ENCODE data around the gene MARCHF11.

Gene MARCHF11

GRCh38 chr5:16120579-16120978 is 59.0 kb downstream of the MARCHF11 start:
- no peak for DNase-seq (ENCODE audit: low spot score)
- CTCF ChIA-PET: no interaction called here
- TF ChIP-seq CTCF (conservative IDR thresholded peaks at IDR 0.05; ENCODE audit: low read depth): no peak
- no peak overlapping the region for H3K27ac ChIP-seq
- POLR2A ChIA-PET (ENCODE audit: low non-redundant PET): no interaction called here

GRCh38 chr5:16119790-16120189 is 59.8 kb downstream of the MARCHF11 start:
- H3K27ac ChIP-seq: no peak overlapping the region
- no peak for DNase-seq (ENCODE audit: low spot score)
- no peak for TF ChIP-seq CTCF (conservative IDR thresholded peaks at IDR 0.05; ENCODE audit: low read depth)
- POLR2A ChIA-PET (ENCODE audit: low non-redundant PET): no interaction called here
- CTCF ChIA-PET: no interaction called here

GRCh38 chr5:16115140-16115539 is 64.5 kb downstream of the MARCHF11 start:
- no peak overlapping the region for H3K27ac ChIP-seq
- no peak for TF ChIP-seq CTCF (conservative IDR thresholded peaks at IDR 0.05; ENCODE audit: low read depth)
- CTCF ChIA-PET: no interaction called here
- DNase-seq (ENCODE audit: low spot score): no peak
- POLR2A ChIA-PET (ENCODE audit: low non-redundant PET): no interaction called here

- CTCF ChIA-PET: no interaction called here
- DNase-seq (ENCODE audit: low spot score): no peak
These were observed 71.2 kb downstream of the MARCHF11 start for GRCh38 chr5:16108418-16108817.

GRCh38 chr5:16104961-16105360 is 74.6 kb downstream of the MARCHF11 start:
- no peak overlapping the region for H3K27ac ChIP-seq
- CTCF ChIA-PET: no interaction called here
- no peak for TF ChIP-seq CTCF (conservative IDR thresholded peaks at IDR 0.05; ENCODE audit: low read depth)
- no peak for DNase-seq (ENCODE audit: low spot score)
- POLR2A ChIA-PET (ENCODE audit: low non-redundant PET): no interaction called here

More at GRCh38 chr5:16108418-16108817, 71.2 kb downstream of the MARCHF11 start:
- no peak for TF ChIP-seq CTCF (conservative IDR thresholded peaks at IDR 0.05; ENCODE audit: low read depth)
- POLR2A ChIA-PET (ENCODE audit: low non-redundant PET): no interaction called here
- H3K27ac ChIP-seq: no peak overlapping the region

GRCh38 chr5:16095612-16096011 is 84.0 kb downstream of the MARCHF11 start:
- no peak overlapping the region for H3K27ac ChIP-seq
- ChIA-PET POLR2A (ENCODE audit: low non-redundant PET) (no interaction called here), CTCF (interaction anchor here (0.6 kb wide), 1 partner anchor 366 kb away, joined by 3 read pairs; no protein-coding TSS in a partner anchor)
- DNase-seq (ENCODE audit: low spot score): no peak
- TF ChIP-seq CTCF (conservative IDR thresholded peaks at IDR 0.05; ENCODE audit: low read depth): no peak

GRCh38 chr5:16090270-16090669 is 89.3 kb downstream of the MARCHF11 start:
- POLR2A ChIA-PET (ENCODE audit: low non-redundant PET): no interaction called here
- no peak for DNase-seq (ENCODE audit: low spot score)
- TF ChIP-seq CTCF (conservative IDR thresholded peaks at IDR 0.05; ENCODE audit: low read depth): no peak
- no peak overlapping the region for H3K27ac ChIP-seq
- CTCF ChIA-PET: interaction anchor here (0.6 kb wide), 1 partner anchor 265 kb away, joined by 3 read pairs; no protein-coding TSS in a partner anchor
